GM19372 (cell line): ENCODE results near the gene GRIN3B.
A peak's percentile ranks its signal among the peaks of the same experiment; 100 is the strongest.
"Not testable (repeated sequence)": the region's sequence is repeated elsewhere in the genome, so short reads cannot be mapped to it uniquely, and the experiment has no call there.

Source experiments
- ATAC-seq: cut with Tn5 transposase; IDR thresholded peaks from one replicate; pipeline ENCODE4 v1.9.1; 2021; ENCODE audit warnings: mild to moderate bottlenecking, low read depth, moderate library complexity; ENCODE audit not compliant: unreplicated experiment

The GRIN3B gene

GRCh38 chr19:1017115-1017905 is 17.1 kb downstream of the GRIN3B start:
- ATAC-seq: no peak

DNA sequence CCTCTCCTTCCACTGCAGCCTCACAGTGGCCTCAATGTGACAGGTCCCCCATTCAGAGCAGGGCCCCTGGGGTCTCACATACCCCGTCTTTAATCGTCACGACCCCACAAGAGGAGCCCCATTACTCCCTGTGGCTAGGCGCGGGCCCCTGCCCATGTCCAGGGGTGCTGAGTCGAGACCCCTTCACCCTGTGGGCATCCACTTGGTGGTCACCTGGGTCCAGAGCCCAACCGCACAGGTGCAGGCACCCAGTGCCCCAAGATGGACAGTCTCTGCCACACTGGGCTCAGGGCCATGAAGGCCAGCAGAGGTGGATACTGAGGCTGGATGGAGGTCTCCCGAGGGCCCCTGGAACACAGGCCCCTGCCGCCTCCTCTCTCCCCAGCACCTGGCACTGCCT is 17.7 kb downstream of the GRIN3B start:
- ATAC-seq: no peak

- no peak for ATAC-seq
Observed at GRCh38 chr19:1018393-1018792, 18.2 kb downstream of the GRIN3B start.

DNA sequence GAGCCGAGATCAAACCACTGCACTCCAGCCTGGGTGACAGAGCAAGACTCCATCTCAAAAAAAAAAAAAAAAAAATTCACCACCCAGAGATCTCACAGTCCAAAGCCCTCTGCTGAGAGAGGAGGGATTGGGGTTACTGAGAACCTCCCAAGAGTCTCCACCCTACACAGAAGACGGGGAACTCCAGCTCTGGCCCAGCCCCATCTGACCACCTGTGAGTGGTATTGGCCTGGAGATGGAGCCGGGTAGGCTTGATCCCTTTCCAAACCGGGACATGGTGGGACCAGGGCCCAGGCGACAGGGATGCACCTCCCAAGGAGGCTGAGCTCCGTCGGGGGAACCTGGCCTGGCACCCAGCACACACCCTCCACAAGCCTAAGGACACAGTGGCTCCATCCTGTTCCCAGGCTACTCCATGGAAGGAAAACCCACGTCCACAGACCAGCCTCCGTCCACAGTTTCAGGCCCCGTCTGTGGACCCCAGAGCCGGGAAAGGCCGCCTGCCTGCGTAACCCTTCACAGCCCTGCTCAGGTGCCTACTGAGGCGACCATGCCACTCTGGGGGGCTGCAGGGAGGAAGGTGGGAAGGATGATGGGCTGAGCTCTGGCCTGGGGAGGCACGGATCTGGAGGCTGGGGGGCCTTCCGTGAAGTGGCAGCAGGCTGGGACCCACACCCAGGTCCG is 18.9 kb downstream of the GRIN3B start:
- no peak for ATAC-seq

DNA sequence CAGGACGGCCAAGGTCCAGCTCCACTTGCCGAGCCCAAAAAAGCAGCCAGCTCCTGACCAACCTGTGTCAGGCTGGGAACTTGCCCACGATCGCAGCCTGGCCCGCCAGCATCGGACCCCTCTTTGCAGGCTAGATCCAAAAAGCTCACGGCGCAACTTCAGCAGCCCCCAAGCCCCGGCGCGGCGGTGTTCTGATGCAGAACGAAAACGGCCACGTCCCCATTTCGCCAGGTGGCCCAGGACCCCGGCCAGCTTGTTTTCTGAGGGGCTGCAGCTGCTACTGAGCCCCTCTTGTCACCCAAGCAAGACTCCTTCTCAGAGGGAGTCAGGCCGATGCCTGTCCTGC is 19.4 kb downstream of the GRIN3B start:
- ATAC-seq: no peak

DNA sequence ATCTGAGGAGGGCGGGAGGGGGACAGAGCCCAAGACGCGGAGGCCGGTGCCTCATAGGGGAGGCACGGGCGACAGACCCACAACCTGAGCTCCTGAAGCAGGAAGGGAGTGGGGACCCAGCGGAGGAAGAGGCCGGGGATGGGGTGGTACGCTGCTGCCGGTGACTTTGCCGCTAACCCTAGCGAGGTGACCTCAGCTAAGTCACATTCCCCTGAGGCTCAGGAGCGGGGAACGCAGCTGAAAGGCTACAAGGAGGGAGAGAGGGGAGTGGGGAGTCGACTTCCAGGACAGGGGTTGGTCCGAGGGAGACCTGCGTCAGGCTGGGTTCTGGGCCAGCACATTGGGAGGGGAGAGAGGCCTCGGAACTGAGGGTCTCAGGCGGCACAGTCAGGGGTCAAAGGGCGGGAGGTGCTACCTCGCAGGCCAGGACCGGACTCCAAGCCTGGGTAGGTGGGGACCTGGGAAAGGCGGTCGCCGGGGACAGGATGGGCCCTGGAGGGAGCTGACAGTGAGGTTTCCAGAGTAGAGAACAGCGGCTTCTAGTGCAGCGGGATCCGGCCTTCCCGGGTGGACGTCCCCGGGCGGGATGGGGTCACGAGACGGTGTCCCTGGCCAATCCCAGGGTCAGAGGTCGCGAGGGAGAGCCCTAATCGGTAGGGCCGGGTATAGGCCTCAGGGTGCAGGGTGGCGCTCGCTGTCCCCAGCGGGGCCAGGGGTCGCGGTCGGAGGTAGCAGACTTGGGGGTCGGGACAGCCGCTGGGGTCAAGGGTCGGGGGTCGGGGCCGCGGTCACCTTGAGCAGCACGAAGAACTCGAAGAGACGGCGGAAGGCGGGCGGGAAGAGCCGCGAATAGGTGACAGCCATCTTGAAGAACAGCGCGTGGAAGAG is 20.0 kb downstream of the GRIN3B start:
- ATAC-seq: no peak

DNA sequence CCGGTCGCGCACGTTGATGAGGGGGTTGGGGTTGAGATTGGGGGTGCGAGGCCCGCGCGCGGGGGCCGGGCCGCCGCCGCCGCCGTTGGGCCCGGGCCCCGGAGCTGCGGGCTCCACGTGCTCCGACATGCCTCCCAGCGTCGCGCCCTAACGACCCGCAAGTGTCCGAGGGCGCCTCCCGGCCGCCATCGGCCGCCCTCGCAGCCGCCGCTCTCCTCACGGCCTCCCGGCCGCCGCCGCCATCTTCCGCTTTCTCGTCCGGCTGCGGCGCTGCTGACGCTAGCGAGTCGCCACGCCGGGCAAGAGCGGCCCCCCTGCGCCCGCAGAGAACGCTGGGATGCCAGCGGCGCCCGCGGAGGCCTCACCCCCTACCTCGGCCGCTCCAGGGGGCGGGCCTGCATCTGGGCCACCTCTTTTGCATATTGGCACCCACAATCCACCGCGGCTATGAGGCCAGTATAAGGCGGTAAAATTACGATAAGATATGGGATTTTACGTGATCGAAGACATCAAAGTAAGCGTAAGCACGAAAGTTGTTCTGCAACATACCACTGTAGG is 20.7 kb downstream of the GRIN3B start, which contains the start of gene TMEM259:
TSS of gene TMEM259 (minus strand) at position 256 of the 558 bp plus-strand sequence. CDS start at position 129, 127 bp downstream.
- peak; percentile 78 for ATAC-seq

DNA sequence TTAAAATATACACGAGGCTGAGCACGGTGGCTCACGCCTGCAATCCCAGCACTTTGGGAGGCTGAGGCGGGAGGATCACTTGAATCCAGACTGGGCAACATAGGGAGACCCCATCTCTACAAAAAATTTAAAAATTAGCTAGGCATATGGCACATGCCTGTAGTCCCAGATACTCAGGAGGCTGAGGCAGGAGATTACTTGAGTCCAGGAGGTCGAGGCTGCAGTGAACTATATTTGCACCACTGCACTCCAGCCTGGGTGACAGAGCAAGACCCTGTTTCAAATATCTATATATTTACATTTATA is 23.6 kb downstream of the GRIN3B start:
- ATAC-seq: not testable (repeated sequence)

DNA sequence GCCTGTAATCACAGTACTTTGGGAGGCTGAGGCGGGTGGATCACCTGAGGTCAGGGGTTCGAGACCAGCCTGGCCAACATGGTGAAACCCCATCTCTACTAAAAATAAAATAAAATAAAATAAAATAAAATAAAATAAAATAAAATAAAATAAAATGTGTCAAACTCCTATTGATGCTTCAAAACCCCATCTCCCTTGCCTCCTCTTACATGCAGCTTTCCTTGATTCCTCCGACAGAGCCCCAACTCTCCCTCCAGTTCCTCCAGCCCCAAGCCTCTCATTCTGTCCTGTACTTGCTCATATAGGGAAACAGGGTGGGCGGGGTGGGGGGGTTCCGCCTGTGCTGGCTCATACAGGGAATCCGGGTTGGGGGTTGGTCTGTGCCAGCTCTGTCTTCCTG is 24.9 kb downstream of the GRIN3B start:
- not testable (repeated sequence) for ATAC-seq

GRCh38 chr19:1025960-1026782 is 26.0 kb downstream of the GRIN3B start, which contains the start of gene CNN2:
Gene CNN2, plus strand, starts transcription at chr19:1026608. Its CDS starts 54 bp downstream, at chr19:1026662.
- ATAC-seq: no peak

DNA sequence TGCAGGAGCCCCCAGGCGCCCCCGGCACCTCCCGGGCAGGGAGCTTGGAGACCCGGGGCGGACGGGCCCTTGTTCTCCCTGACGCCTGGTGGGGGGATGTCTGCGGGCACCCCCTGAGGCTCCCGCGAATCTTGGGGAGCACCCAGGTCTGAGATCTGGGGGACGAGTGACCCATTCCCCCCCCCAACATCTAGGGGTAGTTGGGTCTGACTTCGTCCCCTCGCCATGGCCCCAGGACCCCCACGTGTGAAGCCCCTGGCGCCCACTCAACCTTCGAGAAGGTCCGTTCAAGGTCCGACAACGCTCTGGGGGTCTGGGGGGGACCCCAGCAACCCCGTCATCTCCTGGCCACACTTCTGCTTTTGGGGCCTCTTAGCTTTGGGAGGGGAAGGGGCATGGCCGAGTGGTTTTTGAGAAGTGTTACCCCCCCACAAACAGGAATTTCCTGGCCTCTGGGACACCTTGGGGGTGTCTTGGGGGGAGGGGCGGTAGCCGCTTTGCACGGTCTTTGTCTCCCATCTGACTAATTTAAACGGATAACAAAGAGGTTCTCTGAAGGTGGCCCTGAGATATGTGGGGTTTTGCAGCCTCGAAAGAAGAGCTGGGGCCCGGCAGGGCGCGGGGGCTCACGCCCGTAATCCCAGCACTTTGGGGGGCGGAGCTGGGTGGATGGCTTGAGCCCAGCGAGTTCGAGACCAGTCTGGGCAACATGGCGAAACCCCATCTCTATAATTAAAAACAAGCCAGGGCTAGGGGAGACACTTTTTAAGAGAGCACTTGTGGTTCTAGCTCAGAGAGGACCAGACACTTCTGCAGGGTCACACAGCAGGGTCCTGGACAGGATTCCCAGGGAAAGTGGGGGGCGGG is 26.8 kb downstream of the GRIN3B start:
- ATAC-seq: no peak

DNA sequence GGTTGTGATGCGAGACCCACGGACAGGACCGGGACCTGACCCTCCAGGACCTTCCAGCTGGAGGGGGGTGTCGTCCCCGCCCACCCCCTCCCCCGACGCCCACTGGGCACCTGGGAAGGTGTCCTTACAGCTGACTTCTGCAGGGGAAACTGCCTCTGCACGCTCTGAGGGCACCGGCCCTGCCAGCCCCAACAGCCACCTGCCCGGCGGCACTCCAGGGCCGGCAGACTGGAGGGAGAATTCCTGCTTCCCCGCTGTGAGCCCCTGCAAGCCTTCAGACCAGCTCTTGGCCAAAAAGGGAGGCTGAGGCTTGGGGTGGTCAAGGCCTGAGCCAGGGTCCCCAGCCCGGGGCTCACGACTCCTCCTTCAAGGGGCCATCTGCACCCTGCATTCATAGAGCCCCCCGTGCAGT is 27.4 kb downstream of the GRIN3B start:
- ATAC-seq: no peak

DNA sequence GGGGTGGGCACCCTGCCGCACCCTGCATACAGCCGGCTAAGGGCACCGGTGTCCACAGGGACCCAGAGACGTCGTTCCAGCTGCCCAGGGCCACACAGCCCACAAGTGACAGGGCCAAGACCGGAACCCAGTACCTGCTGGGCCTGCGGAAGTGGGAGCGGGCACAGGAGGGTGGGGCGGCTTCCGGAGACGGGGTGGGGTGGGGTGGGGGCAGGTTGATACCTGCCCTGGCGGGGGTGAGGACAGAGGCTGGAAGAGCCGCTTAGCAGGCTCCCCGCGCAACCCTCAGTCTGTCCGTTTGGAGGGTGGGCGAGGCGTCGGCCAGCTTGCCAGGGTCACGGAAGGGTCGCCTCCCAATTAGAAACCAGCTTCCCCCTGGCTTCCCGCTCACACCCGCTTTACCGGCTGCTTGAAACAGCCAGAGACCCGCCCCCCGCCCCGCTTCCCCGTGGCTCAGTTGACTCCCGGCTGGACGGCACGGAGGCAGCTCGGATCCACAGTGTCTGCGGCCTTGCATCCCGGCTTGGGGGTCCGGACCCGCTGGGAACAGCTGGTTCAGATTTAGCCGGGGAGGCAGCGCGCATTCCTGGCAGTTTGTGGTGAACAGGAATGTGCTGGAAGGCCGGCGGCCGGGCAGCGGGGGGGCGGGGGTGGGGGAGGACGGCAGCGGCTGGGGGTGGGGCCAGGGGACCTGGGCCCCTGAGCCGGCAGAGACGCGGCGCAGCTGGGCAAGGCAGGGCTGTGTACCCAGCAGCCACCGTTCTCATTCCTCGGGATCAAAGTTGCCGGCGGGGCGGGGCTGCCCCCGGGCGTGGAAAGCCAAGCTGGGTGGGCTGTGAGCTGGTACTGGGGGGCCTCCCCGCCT is 28.1 kb downstream of the GRIN3B start:
- ATAC-seq: no peak

DNA sequence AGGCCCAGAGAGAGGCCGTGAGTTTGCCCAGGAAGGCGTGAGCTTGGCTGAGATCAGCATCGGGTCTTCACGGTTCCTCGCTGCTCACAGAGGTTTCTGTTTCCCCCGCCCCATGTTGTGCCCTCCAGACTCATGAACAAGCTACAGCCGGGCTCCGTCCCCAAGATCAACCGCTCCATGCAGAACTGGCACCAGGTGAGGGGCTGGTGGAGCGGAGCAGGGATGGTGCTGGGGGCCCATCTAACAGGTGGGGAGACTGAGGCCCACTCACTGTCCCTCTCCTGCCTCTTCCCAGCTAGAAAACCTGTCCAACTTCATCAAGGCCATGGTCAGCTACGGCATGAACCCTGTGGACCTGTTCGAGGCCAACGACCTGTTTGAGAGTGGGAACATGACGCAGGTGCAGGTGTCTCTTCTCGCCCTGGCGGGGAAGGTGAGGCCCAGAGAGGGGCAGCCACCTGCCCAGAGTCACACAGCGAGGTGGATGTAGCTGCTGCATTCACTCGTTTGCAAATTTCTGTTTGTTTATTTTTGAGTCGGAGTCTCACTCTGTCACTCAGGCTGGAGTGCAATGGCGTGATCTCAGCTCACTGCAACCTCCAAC is 32.1 kb downstream of the GRIN3B start:
- ATAC-seq: no peak

- ATAC-seq: no peak
Observed at GRCh38 chr19:1035998-1036621, 35.9 kb downstream of the GRIN3B start.

DNA sequence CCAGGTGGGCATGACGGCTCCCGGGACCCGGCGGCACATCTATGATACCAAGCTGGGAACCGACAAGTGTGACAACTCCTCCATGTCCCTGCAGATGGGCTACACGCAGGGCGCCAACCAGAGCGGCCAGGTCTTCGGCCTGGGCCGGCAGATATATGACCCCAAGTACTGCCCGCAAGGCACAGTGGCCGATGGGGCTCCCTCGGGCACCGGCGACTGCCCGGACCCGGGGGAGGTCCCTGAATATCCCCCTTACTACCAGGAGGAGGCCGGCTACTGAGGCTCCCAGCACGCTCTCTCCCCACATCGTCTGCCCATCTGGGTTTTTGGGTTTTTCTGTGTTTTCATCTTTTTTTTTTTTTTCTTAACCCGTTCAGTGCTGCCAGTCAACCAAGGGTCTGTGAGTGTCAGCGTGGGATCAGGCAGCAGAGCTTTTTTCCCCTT is 37.4 kb downstream of the GRIN3B start:
- no peak for ATAC-seq

GRCh38 chr19:1038978-1039645 is 38.9 kb downstream of the GRIN3B start:
- ATAC-seq: no peak
